H1 (cell line): ENCODE results near the gene SMTN.

Source experiments
- BRCA1 ChIP-seq: IDR thresholded peaks from 2 replicates; pipeline ENCODE4 v1.6.1; 2012; ENCODE audit warnings: low read depth, low read length, improper control_type of control experiment
- CHD1 ChIP-seq: IDR thresholded peaks from 2 replicates; pipeline ENCODE4 v1.6.1; 2012; ENCODE audit warnings: low read depth, low read length, improper control_type of control experiment
- CHD7 ChIP-seq: fragments of 300-600 bp; sonication (generic); IDR thresholded peaks from 2 replicates; pipeline ENCODE4 v1.7.1; 2012; ENCODE audit warnings: low read length, moderate library complexity, mild to moderate bottlenecking, inconsistent platforms; ENCODE audit not compliant: insufficient replicate concordance
- CTCF ChIP-seq, 3 experiments: IDR thresholded peaks; 1 replicate in 2 of 3; 2 replicates in 1 of 3; pipeline versions ENCODE4 v1.5.1 to v1.6.1; 2011; ENCODE audit warnings: low read length in 3 of 3, mild to moderate bottlenecking in 3 of 3, inconsistent platforms in 2 of 3, low read depth in 1 of 3, moderate library complexity in 1 of 3; ENCODE audit not compliant: insufficient read depth in 1 of 3; ENCODE audit errors: control extremely low read depth in 1 of 3
- EZH2 ChIP-seq: fragments of 200-600 bp; sonication (generic); IDR thresholded peaks from 2 replicates; pipeline ENCODE4 v1.7.1; 2012; ENCODE audit warnings: low read depth, mild to moderate bottlenecking, moderate library complexity, low read length, inconsistent platforms; ENCODE audit not compliant: severe bottlenecking
- JUND ChIP-seq: IDR thresholded peaks from 2 replicates; pipeline ENCODE4 v1.6.1; 2011; ENCODE audit warnings: mild to moderate bottlenecking, improper control_type of control experiment, low read length
- MAX ChIP-seq: IDR thresholded peaks from 2 replicates; pipeline ENCODE4 v1.6.1; 2012; ENCODE audit warnings: inconsistent platforms
- NANOG ChIP-seq: IDR thresholded peaks from 2 replicates; pipeline ENCODE4 v1.6.1; 2011; ENCODE audit warnings: low read length, low read depth, mild to moderate bottlenecking, inconsistent platforms; ENCODE audit not compliant: insufficient read depth, poor library complexity, severe bottlenecking
- POLR2A ChIP-seq, 2 experiments: IDR thresholded peaks; 1 replicate in 1 of 2; 2 replicates in 1 of 2; pipeline ENCODE4 v1.6.1; 2011; ENCODE audit warnings: low read depth in 2 of 2, low read length in 2 of 2, mild to moderate bottlenecking in 2 of 2; ENCODE audit errors: control extremely low read depth in 1 of 2
- RFX5 ChIP-seq: IDR thresholded peaks from 2 replicates; pipeline ENCODE4 v1.6.1; 2011; ENCODE audit warnings: low read depth, low read length, improper control_type of control experiment, borderline replicate concordance
- RXRA ChIP-seq: IDR thresholded peaks from 2 replicates; pipeline ENCODE4 v1.6.1; 2011; ENCODE audit warnings: low read depth, mild to moderate bottlenecking, low read length, moderate library complexity; ENCODE audit not compliant: insufficient read depth
- TAF1 ChIP-seq: IDR thresholded peaks from 2 replicates; pipeline ENCODE4 v1.6.1; 2011; ENCODE audit warnings: mild to moderate bottlenecking, low read depth, low read length
- YY1 ChIP-seq: IDR thresholded peaks from 2 replicates; pipeline ENCODE4 v1.6.1; 2011; ENCODE audit warnings: low read depth, mild to moderate bottlenecking, low read length

GRCh38 chr22:31055117-31055634, 25.9 kb upstream of the SMTN start:
- TF ChIP-seq MAX (no peak), CTCF (IDR thresholded peaks at IDR 0.05; ENCODE audit: control extremely low read depth in 1 of 3, insufficient read depth in 1 of 3, low read depth in 1 of 3, low read length in 3 of 3) (no peak), JUND (no peak), YY1 (no peak), CHD7 (no peak), BRCA1 (no peak), NANOG (no peak), TAF1 (no peak), EZH2 (no peak), POLR2A (IDR thresholded peaks at IDR 0.05; ENCODE audit: control extremely low read depth in 1 of 2, low read depth in 2 of 2, low read length in 2 of 2) (no peak), RXRA (no peak), CHD1 (no peak), RFX5 (no peak)
